Adipocyte (in vitro differentiated cells): ENCODE results near the gene FBXL14.

Experiments
- DNase-seq: peaks from one replicate; pipeline ENCODE4 v3.0.0-alpha.2; 2015; ENCODE audit warnings: low read depth
- H3K27me3 ChIP-seq: replicated peaks from 2 replicates; pipeline ENCODE4 v1.7.0; 2013; ENCODE audit warnings: mild to moderate bottlenecking, low read length, moderate library complexity; ENCODE audit not compliant: control insufficient read depth, insufficient read depth
- H3K36me3 ChIP-seq: 2 replicates; pipeline ENCODE4 v1.7.0; 2013; ENCODE audit warnings: low read length, mild to moderate bottlenecking, moderate library complexity; ENCODE audit not compliant: control insufficient read depth, insufficient read depth, severe bottlenecking
- H3K4me1 ChIP-seq: 2 replicates; pipeline ENCODE4 v1.7.0; 2013; ENCODE audit warnings: mild to moderate bottlenecking, low read length, moderate library complexity; ENCODE audit not compliant: control insufficient read depth, insufficient read depth
- H3K4me3 ChIP-seq: 2 replicates; pipeline ENCODE4 v1.7.0; 2013; ENCODE audit warnings: mild to moderate bottlenecking, low read length, moderate library complexity
- H3K9ac ChIP-seq: 2 replicates; pipeline ENCODE4 v1.7.0; 2013; ENCODE audit warnings: mild to moderate bottlenecking, low read length, moderate library complexity
- H3K9me3 ChIP-seq: 2 replicates; pipeline ENCODE4 v1.7.0; 2013; ENCODE audit warnings: mild to moderate bottlenecking, low read length, moderate library complexity; ENCODE audit not compliant: control insufficient read depth

Gene FBXL14

DNA sequence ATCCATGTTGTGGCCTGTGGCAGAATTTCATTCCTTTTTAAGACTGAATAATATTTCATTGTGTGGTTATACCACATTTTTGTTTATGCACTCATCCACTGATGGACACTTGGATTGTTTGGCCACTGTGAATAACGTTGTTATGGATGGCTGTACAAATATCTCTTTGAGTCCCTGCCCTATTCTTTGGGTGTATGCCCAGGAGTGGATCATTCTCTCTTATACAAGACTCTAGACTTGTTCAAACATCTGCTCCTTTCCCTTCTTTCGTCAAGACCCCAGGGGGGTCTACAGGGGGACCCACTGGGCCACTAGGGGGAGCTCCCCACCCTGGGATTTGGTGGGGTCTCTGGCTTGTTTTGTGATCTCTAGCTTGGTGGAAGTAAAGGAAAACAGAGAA lies 77.4 kb downstream of the FBXL14 start:
- Histone ChIP-seq H3K36me3 (no peaks in the 10 kb centered on the region), H3K27me3 (no peaks in the 10 kb centered on the region), H3K4me1 (peaks cover 21% of the 10 kb centered on the region), H3K9ac (no peak overlapping the region), H3K4me3 (no peak overlapping the region), H3K9me3 (peaks cover 3% of the 10 kb centered on the region)
- peak; percentile 66 for DNase-seq
